Tibial nerve (tissue), 4 donors: Measurements from ENCODE around the gene LANCL3.
"Not testable (repeated sequence)": the region's sequence is repeated elsewhere in the genome, so short reads cannot be mapped to it uniquely, and the experiment has no call there.

Experiments used
- CTCF ChIP-seq, 5 experiments: fragments of 200-600 bp in 3 of 5; fragments of 450-650 bp in 2 of 5; sonication (generic) in 3 of 5; IDR thresholded peaks; one replicate each; pipeline ENCODE4 v1.5.1; 2016 to 2019; ENCODE audit warnings: antibody characterized with exemption in 5 of 5, mild to moderate bottlenecking in 3 of 5, moderate library complexity in 2 of 5
- EP300 ChIP-seq, 2 donors: sonication (generic); formaldehyde crosslinking; IDR thresholded peaks; one replicate each; pipeline ENCODE4 v1.6.1; 2017; ENCODE audit warnings: antibody characterized with exemption in 2 of 2, mild to moderate bottlenecking in 1 of 2
- POLR2A ChIP-seq, 2 donors: fragments of 450-650 bp; IDR thresholded peaks; one replicate each; pipeline ENCODE4 v1.6.1; 2017; ENCODE audit warnings: antibody characterized with exemption in 2 of 2, mild to moderate bottlenecking in 2 of 2, moderate library complexity in 2 of 2

GRCh38 chrX:37565254-37565653 lies 6.2 kb upstream of the LANCL3 start:
- not testable (repeated sequence) for TF ChIP-seq POLR2A, EP300, CTCF (IDR thresholded peaks at IDR 0.05)
